Measurements from ENCODE around the gene C13orf46.

C13orf46 gene

DNA sequence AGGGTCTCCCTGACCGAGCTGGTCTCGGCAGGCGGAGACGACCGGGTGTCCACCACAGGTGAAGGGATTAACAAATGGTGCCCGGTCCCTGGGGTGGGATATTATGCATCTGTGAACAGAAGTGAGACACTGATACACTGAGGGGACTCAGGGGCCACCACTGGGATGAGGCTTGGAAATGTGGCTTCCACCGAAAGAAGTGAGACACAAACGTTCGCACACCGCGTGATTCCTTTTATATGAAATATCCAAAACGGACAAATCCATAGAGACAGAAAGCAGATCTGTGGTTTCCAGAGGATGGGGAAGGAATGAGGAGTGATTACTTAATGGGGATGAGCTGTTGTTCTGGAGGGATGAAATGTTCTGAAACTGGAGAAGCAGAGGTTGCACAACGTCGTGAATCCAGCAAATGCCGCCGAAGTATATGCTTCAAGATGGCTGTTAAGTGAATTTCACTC, 47.5 kb downstream of the C13orf46 start:
- no peak overlapping the region for H3K27ac ChIP-seq
- TF ChIP-seq CTCF (IDR thresholded peaks at IDR 0.05) (no peak), ZFX (IDR thresholded peaks at IDR 0.05; ENCODE audit: borderline replicate concordance) (no peak)

DNA sequence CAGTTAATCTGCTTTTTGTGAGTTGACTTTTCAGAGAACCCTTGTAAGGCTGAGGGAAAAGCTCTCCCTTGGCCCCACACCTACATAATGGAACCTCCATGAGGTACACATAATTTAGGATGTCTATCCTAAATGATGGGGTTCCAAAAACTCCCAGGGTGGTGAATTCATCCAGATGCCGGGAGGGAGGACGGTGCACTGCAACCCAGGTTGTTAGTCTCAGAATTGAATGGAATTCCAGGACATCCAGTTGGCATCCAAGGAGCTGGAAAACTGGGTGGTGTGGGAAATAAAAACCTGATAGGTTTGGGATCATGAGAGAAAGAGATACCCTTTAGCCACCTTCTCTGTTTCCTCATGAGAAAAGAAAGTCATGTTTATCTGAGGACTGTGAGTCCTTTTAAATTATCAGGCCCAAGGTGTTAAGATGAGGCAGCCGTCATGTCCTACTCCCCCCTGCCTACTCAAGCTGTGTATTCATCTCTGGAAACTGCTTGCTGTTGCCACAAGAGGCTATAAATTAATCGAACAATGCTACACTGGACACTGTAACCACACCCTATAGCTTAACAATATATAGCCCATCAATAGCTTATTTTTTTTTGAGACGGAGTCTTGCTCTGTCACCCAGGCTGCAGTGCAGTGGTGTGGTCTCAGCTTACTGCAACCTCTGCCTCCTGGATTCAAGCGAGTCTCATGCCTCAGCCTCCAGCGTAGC, 49.5 kb downstream of the C13orf46 start:
- TF ChIP-seq ZFX (IDR thresholded peaks at IDR 0.05; ENCODE audit: borderline replicate concordance): no peak
- no peak for TF ChIP-seq CTCF (IDR thresholded peaks at IDR 0.05)

DNA sequence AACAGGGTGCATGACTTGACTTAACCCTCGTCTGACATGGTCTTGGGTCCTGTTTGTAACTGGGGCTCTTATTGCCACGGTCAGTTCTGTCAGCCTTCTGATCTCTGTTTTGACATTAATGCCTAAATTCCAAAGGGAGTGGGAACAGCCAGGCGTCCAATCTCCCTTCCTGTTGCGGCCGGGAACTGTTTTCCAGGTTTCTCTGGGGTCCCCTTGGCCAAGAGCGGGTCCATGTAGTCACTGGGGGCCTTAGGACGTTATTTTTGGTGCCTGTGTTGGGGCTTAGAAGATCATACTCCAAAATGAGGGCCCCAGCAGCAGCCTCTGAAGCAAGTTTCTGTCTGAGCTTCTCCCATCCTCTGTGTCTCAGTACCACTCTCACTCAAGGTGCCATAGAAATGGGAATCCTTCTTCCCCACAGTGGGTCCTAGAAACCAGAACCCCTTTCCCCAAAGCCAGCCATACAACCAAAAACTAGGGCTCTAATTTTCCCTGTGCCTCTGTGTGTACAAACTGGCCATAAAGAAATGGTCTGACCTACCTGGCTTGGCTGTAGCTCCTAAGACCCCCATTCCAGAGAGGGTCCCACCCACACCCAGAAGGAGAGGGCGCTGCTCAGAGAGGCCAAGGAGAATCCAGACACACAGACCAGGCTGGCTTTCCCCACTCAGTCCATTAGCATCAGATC, 50.4 kb downstream of the C13orf46 start:
- H3K27ac ChIP-seq: no peak overlapping the region
- no peak for TF ChIP-seq ZFX (IDR thresholded peaks at IDR 0.05; ENCODE audit: borderline replicate concordance)
- TF ChIP-seq CTCF (IDR thresholded peaks at IDR 0.05): no peak

More for the DNA sequence above, 49.5 kb downstream of the C13orf46 start:
- H3K27ac ChIP-seq: no peak overlapping the region

DNA sequence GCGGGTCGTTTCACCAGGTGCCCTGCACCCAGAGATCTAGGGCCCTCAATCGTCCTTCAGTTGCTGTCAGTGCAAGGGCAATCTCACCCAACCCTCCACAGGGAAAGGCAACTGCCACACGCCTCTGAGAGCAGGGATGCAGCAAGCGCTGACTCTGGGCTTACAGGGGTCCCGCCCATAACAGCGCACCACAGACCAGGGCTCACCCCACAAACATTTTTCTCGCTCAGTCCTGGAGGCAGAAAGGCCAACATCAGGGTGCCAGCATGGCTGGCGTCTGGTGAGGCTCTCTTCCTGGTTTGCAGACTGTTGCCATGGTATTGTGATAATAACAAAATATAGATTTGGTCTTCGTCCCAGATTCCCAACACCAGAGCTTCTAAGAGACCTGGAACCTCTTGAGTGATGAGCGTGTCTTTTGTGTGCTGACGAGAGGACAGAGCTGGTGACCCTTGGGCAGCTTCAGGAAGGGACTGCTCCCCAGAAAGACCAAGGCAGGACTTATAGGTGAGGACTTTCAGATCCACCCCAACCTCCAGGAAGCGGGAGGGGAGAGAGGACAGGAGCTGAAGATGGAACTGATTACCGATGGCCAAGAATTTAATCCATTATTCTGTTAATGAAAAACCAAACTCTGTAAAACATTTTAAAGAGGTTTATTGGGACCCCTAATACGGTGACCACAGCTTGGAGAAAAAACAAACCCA, 51.3 kb downstream of the C13orf46 start:
- no peak overlapping the region for H3K27ac ChIP-seq
- TF ChIP-seq ZFX (IDR thresholded peaks at IDR 0.05; ENCODE audit: borderline replicate concordance) (no peak), CTCF (IDR thresholded peaks at IDR 0.05) (no peak)

DNA sequence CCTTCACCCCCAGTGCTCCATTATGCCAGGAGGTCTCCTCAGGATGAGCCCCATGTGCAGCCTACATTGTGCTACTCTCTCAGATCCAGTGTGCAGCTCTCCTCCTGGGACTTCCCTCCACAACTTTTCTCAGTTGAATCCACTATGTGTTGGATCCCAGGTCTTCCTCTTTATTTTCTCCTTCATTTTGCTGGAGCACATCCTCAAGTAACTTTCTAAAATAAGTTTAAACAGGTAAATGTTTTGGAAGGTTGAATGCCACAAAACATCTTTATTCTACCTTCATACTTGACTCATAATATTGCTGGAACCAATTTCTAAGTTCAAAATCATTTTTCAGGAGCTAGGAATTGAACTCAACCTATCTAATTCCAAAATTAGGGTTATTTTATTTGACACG, 52.1 kb downstream of the C13orf46 start:
- no peak for TF ChIP-seq CTCF (IDR thresholded peaks at IDR 0.05)
- TF ChIP-seq ZFX (IDR thresholded peaks at IDR 0.05; ENCODE audit: borderline replicate concordance): no peak
- H3K27ac ChIP-seq: no peak overlapping the region

GRCh38 chr13:113920606-113921286, 53.1 kb downstream of the C13orf46 start:
- TF ChIP-seq CTCF (IDR thresholded peaks at IDR 0.05) (no peak), ZFX (IDR thresholded peaks at IDR 0.05; ENCODE audit: borderline replicate concordance) (no peak)
- H3K27ac ChIP-seq: no peak overlapping the region

Measured in 22Rv1 (cell line).